ENCODE measurements around the gene ULK1.
A peak's percentile ranks its signal among the peaks of the same experiment; 100 is the strongest.
"Not testable (repeated sequence)": the region's sequence is repeated elsewhere in the genome, so short reads cannot be mapped to it uniquely, and the experiment has no call there.

Gene ULK1

GRCh38 chr12:131862084-131862441 lies 32.4 kb upstream of the ULK1 start:
- DNase-seq (ENCODE audit: low spot score): no peak

- DNase-seq (ENCODE audit: low spot score): no peak
These were observed 31.8 kb upstream of the ULK1 start for GRCh38 chr12:131862600-131862993.

- DNase-seq (ENCODE audit: low spot score): no peak
These were observed 31.3 kb upstream of the ULK1 start for GRCh38 chr12:131862994-131863710.

- no peak for DNase-seq (ENCODE audit: low spot score)
These were observed 30.6 kb upstream of the ULK1 start for GRCh38 chr12:131863711-131864396.

GRCh38 chr12:131864469-131864868 lies 30.0 kb upstream of the ULK1 start:
- DNase-seq (ENCODE audit: low spot score): no peak

- DNase-seq (ENCODE audit: low spot score): no peak
These were observed 29.1 kb upstream of the ULK1 start for GRCh38 chr12:131865180-131865875.

GRCh38 chr12:131867471-131867870 lies 27.0 kb upstream of the ULK1 start:
- DNase-seq (ENCODE audit: low spot score): no peak

GRCh38 chr12:131867891-131868675 lies 26.3 kb upstream of the ULK1 start:
- no peak for DNase-seq (ENCODE audit: low spot score)

- no peak for DNase-seq (ENCODE audit: low spot score)
These were observed 24.5 kb upstream of the ULK1 start for GRCh38 chr12:131869871-131870418.

- DNase-seq (ENCODE audit: low spot score): no peak
These were observed 22.7 kb upstream of the ULK1 start for GRCh38 chr12:131871677-131872076.

- no peak for DNase-seq (ENCODE audit: low spot score)
These were observed 22.0 kb upstream of the ULK1 start for GRCh38 chr12:131872154-131873051.

GRCh38 chr12:131873293-131873692 lies 21.1 kb upstream of the ULK1 start:
- DNase-seq (ENCODE audit: low spot score): no peak

- DNase-seq (ENCODE audit: low spot score): not testable (repeated sequence)
These were observed 19.4 kb upstream of the ULK1 start for GRCh38 chr12:131874972-131875371.

- DNase-seq (ENCODE audit: low spot score): not testable (repeated sequence)
These were observed 17.2 kb upstream of the ULK1 start for GRCh38 chr12:131877216-131877615.

- not testable (repeated sequence) for DNase-seq (ENCODE audit: low spot score)
These were observed 16.0 kb upstream of the ULK1 start for GRCh38 chr12:131878436-131878835.

- peak; percentile 20 for DNase-seq (ENCODE audit: low spot score)
These were observed 11.5 kb upstream of the ULK1 start for GRCh38 chr12:131882804-131883520.

GRCh38 chr12:131883521-131883900 lies 10.9 kb upstream of the ULK1 start:
- no peak for DNase-seq (ENCODE audit: low spot score)

- not testable (repeated sequence) for DNase-seq (ENCODE audit: low spot score)
These were observed 9.3 kb upstream of the ULK1 start for GRCh38 chr12:131885076-131885475.

- no peak for DNase-seq (ENCODE audit: low spot score)
These were observed 8.8 kb upstream of the ULK1 start for GRCh38 chr12:131885543-131886057.

- not testable (repeated sequence) for DNase-seq (ENCODE audit: low spot score)
These were observed 2.7 kb upstream of the ULK1 start for GRCh38 chr12:131891722-131892121.
